Subcutaneous adipose tissue (tissue), 4 donors: Measurements from ENCODE around the gene CD58. TPM values are rescaled to one million over a fixed set of nuclear protein-coding genes. Genes with fewer than 3 reads are reported as not detected.

ENCODE experiments used
- total RNA-seq, 4 donors: library from RNA; depleted of rRNA; stranded (reverse); fragments of >200 nt; gene quantifications; one replicate each; pipeline ENCODE4 v1.1.0, GENCODE V29; 2016
- TF ChIP-seq, protein P1 (sequence below): fragments of 450-650 bp; IDR thresholded peaks from one replicate; pipeline ENCODE4 v1.5.1; 2016; ENCODE audit warnings: low read depth, mild to moderate bottlenecking, control low read depth, antibody characterized with exemption, moderate library complexity

CD58 gene
- total RNA-seq, 4 donors from 2014 or later, result 33.9 to 53.8 (median 43.0) TPM

DNA sequence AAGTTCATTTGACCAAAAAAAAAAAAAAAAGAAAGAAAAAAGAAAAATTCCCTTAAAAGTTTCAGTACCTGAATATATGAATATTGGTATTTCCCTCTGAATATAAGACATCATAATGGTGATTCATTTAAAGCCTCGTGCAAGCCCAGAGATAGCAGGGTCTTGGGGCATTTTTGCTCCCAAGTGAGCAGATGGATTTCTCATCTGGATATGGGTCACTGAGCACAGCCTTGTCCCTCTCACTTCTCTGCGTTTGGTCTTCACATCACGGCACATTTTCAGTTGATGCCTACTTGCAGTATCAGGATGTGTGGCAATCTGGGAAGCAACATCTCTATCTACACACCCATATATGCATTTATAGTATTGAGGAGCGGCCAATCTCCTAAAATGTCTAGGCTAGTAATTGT lies 12.7 kb downstream of the CD58 start:
- TF ChIP-seq, protein P1, sequence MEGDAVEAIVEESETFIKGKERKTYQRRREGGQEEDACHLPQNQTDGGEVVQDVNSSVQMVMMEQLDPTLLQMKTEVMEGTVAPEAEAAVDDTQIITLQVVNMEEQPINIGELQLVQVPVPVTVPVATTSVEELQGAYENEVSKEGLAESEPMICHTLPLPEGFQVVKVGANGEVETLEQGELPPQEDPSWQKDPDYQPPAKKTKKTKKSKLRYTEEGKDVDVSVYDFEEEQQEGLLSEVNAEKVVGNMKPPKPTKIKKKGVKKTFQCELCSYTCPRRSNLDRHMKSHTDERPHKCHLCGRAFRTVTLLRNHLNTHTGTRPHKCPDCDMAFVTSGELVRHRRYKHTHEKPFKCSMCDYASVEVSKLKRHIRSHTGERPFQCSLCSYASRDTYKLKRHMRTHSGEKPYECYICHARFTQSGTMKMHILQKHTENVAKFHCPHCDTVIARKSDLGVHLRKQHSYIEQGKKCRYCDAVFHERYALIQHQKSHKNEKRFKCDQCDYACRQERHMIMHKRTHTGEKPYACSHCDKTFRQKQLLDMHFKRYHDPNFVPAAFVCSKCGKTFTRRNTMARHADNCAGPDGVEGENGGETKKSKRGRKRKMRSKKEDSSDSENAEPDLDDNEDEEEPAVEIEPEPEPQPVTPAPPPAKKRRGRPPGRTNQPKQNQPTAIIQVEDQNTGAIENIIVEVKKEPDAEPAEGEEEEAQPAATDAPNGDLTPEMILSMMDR, result no peak

DNA sequence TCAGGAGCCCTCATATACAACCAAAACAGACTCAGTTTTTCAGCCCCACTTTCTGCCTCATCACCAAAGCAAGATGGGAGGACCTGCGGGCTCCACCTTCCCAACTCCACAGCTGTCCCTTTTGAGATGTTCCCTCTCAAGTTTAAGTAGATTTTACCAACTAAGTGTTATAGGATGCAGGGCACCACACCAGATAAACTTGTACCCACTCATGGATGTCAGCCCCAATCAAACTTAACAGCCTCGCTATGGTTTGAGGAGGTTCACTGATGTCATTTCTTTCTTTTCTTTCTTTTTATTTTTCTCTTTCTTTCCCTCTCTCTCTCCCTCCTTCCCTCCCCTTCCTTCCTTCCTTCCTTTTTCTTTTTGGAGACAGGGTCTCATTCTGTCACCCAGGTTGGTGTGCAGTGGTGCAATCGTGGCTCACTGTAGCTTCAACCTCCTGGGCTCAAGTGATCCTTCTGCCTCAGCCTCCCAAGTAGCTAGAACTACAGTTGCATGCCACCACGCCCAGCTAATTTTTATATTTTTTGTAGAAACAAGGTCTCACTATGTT lies 13.4 kb downstream of the CD58 start:
- TF ChIP-seq, protein P1, result no peak

DNA sequence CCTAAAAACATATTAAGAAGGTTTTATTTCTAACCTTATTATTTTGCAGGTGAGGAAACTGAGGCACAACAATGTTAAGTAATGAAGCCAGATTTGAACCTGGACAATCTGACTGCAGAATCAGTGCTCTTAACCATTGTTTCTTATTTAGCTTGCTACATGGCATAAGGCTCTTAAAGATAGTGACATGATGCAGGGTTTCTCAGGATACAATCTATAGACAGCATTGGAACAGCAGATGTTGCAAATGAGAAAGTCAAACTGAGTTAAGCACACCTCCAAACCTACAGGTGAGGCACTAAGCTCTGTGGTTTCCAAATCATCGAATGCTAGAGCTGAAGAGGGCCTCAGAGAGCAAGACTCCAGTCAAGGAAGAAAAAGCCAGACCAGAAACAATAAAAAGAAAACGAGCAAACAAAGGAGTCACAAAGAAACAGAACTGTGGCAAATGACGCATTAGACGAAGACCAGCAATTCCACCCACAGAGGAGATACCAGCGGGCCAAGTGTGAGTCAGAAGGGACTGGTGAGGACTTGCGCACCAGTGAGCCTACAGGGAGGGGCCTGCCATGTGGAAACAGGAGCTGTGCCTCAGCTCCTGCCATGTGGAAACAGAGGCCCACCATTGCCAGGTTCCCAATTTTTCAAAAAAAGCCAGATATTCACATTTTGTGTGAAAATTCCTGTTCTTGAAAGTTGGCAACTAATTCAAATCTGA lies 14.4 kb downstream of the CD58 start:
- TF ChIP-seq, protein P1, result no peak

DNA sequence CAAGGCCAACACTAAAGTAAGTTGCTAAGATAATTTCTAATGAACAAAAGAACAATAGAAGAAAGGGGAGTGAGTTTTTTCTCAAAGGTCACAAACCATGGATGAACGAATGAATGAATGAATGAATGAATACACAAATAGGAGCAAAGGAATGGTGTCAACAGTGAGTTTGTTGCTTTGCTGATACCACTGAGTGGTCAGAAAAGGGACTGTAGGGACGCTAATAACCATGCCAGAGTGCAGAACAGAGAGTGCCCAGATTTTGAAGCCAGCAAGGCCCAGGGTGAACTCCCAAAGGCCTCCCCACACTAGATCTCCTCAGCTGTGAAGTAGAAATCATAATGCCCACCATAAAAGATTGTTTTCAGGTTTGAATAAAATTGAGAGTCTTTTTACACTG lies 15.9 kb downstream of the CD58 start:
- TF ChIP-seq, protein P1, result no peak

DNA sequence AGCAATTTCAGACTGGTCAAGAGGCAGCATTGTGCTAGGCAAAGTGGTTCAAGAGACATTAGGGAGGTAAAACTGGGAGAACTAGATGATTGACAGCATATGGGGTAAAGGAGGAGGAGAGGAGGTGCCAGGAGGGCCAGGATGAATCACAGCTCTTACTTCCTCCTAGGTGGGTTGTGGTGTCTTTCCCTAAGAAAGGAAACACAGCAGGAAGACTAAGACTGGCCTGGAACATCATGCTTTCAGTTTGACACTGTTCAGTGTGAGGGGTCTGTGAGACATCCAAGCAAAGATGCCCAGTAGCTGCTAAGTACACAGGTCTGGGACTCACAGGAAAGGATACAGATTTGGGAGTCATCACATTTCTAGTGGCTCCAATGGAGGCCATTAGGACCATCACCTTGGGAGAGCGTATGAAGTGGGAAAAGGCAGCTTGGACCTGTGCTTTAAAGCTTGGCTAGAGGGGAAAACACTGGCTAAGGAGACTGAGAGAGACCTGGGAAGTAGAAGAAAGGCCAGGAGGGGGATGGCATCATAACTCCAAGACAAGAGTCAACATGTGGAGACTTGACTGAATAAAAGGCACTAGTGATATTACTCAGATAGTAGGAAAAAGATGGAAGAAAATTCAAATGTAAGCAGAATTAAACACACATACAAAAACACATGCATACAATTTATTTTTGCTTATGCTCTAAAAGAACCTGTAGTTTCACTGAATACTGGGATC lies 17.3 kb downstream of the CD58 start:
- TF ChIP-seq, protein P1, result no peak

DNA sequence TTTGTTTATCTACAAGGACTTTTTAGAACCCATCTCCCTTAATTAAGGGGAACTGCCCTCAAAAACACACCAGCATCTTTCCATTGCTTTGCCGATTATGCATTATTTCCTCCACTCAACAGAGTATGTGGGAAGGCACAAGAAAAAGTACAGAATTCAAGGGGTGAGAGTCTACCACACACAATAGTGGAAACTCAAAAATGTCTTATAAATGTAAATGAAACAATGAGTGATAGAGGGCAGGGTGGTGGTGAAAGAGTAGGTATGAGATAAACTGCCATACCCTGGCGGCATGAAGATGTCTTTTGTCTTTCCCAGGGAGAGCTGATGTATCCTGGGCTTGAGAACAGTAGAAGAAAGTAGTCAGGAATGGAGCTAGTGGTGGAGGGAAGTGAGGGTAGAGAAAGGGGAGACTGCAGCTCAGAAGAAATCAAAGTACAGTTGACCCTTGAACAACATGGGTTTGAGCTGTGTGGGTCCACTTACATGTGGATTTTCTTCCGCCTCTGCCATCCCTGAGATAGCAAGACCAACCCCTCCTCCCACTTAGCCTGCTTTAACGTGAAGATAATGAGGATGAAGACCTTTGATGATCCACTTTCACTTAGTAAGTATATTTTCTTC lies 24.4 kb downstream of the CD58 start:
- TF ChIP-seq, protein P1, result no peak

DNA sequence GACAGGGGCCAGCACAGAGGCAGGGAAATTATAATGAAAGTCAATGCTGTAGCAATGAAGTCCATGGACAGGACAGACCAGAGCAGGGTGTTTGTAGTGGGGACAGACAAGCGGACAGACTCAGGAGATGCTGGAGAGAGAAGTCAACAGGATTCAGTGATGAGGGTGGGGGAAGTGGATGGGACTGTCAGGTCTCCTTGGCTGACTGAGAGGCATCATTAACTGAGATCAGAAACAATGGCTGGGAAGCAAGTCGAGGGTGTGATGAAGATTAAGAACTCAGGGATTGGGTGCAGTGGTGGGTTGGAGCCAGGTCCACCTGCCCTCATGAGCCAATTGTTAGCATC lies 25.5 kb downstream of the CD58 start:
- TF ChIP-seq, protein P1, result no peak
